Measurements from ENCODE around the gene DLGAP1.

The DLGAP1 gene

DNA sequence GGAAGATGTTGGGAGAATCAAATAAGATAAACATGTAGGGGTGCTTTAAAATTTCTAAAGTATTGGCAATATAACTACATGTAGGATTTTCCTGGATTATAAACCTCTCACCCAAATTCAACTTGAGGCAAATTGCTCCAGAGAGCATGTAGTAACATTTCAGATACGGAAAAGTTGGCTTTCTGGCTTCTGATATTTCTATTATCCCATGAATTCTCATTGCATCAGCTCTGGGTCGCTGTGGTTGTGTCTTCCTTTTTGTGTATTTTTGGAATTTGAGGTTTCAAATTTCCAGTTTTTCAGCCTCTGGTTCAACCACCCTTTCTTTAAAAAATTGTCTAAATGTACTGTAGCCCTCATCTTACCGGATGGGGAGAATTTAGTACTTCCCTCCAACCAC lies 972.8 kb downstream of the DLGAP1 start:
- TF ChIP-seq, protein P1, sequence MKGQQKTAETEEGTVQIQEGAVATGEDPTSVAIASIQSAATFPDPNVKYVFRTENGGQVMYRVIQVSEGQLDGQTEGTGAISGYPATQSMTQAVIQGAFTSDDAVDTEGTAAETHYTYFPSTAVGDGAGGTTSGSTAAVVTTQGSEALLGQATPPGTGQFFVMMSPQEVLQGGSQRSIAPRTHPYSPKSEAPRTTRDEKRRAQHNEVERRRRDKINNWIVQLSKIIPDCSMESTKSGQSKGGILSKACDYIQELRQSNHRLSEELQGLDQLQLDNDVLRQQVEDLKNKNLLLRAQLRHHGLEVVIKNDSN (IDR thresholded peaks at IDR 0.05): no peak
- TF ChIP-seq TEAD4 (IDR thresholded peaks at IDR 0.05): no peak
- no peak for TF ChIP-seq CREB1 (IDR thresholded peaks at IDR 0.05; ENCODE audit: low read depth)
- no peak for TF ChIP-seq YY1 (IDR thresholded peaks at IDR 0.05; ENCODE audit: low read depth)
- no peak for TF ChIP-seq MAX (IDR thresholded peaks at IDR 0.05)
- no peak for TF ChIP-seq ZBTB7A (IDR thresholded peaks at IDR 0.05; ENCODE audit: low read depth)
- TF ChIP-seq NFIC (IDR thresholded peaks at IDR 0.05): no peak
- no peak for TF ChIP-seq RAD21 (IDR thresholded peaks at IDR 0.05; ENCODE audit: low read depth)
- TF ChIP-seq FOXM1 (IDR thresholded peaks at IDR 0.05; ENCODE audit: borderline replicate concordance, low read depth): no peak
- TF ChIP-seq REST (IDR thresholded peaks at IDR 0.05; ENCODE audit: low read depth): no peak
- TF ChIP-seq TCF12 (IDR thresholded peaks at IDR 0.05; ENCODE audit: low read depth): no peak
- no peak for TF ChIP-seq EP300 (IDR thresholded peaks at IDR 0.05; ENCODE audit: borderline replicate concordance)
- TF ChIP-seq EGR1 (IDR thresholded peaks at IDR 0.05): no peak
- no peak for TF ChIP-seq CEBPB (IDR thresholded peaks at IDR 0.05)
- no peak for TF ChIP-seq TAF1 (IDR thresholded peaks at IDR 0.05; ENCODE audit: low read depth)

DNA sequence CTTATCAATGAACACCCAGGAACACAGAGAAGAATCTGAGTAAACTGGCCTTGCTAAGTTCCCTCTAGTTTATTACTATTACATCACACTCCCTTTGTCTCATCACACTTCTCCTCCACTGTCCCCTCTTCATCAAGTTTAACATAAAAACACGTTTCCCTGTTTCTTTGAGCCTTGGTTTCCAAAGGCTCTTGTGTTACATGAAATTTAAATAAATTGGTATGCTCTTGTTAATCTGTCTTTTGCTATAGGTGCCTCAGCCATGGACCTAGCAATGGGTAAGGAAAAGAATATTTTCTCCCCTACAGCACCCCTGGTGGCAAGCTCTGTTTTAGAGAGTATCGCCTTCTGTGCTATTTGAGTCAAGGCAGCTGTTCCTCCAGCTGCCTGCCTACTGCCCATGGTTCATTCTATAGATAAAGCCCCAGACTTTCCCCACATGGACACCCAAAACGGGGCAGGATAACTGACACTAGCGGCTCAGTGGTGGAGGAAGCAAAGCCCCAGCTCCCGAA lies 973.4 kb downstream of the DLGAP1 start:
- TF ChIP-seq TEAD4 (IDR thresholded peaks at IDR 0.05) (no peak), RAD21 (IDR thresholded peaks at IDR 0.05; ENCODE audit: low read depth) (peak; percentile 52), ZBTB7A (IDR thresholded peaks at IDR 0.05; ENCODE audit: low read depth) (no peak), REST (IDR thresholded peaks at IDR 0.05; ENCODE audit: low read depth) (no peak)

DNA sequence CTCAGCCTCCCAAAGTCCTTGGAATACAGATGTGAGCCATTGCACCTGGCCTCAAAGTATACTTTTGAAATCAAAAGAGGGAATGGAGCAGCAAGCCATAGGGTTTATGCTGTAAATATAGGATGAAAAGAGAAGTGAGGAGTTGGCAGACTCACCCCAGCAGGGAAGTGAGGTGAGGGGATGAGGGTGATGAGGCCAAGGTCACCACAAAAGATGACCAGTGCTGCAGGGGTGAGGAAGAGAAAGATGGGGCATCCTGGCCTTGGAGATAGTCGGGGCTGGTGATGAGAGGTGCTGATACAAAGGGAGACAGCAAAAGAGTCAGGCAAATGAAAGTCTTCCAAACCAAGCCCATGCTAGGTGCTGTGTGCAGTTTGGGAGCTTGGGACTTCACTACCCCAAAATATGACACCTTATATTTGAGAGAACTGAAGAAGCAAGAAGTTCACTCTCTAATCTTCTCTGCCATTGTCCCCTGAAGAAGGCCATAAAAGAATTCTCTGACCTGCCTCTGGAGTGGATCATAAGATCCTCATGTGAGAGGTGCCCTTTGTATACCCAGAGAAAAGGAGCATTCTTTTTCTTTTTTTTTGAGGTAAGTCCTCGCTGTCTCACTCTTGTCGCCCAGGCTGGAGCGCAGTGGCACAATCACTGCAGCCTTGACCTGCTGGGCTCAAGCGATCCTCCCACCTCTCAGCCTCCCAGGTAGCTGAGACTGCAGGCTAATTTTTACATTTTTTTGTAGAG lies 974.1 kb downstream of the DLGAP1 start:
- TF ChIP-seq EP300 (IDR thresholded peaks at IDR 0.05; ENCODE audit: borderline replicate concordance) (no peak), FOXM1 (IDR thresholded peaks at IDR 0.05; ENCODE audit: borderline replicate concordance, low read depth) (no peak), RAD21 (IDR thresholded peaks at IDR 0.05; ENCODE audit: low read depth) (no peak), CEBPB (IDR thresholded peaks at IDR 0.05) (no peak)
- TF ChIP-seq, protein P1 (IDR thresholded peaks at IDR 0.05): no peak

DNA sequence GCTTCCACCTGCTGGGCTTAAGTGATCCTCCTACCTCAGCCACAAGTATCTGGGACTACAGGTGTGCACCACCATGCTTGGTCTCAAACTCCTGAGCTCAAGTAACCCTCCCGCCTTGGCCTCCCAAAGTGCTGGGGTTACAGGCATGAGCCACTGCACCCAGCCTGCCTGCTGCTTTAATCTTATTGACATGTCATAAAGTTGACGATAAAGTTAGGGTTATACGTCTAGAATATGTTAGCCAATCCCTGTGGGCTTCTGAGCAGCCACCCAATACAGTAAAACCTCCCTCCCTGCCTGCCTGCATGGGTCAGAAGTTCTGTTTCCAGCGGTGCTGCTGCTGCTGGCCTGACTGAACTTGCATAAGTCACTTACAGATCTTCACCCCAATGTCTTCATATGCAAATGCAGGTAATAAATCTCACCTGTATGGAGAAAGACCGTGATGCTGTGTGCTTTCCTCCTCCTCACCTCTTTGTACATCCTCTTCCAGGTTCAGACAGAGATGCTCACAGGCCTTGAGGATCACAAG lies 975.1 kb downstream of the DLGAP1 start:
- TF ChIP-seq ZBTB7A (IDR thresholded peaks at IDR 0.05; ENCODE audit: low read depth) (no peak), TCF12 (IDR thresholded peaks at IDR 0.05; ENCODE audit: low read depth) (no peak), MAX (IDR thresholded peaks at IDR 0.05) (no peak), EP300 (IDR thresholded peaks at IDR 0.05; ENCODE audit: borderline replicate concordance) (no peak), RAD21 (IDR thresholded peaks at IDR 0.05; ENCODE audit: low read depth) (no peak), CEBPB (IDR thresholded peaks at IDR 0.05) (no peak), CREB1 (IDR thresholded peaks at IDR 0.05; ENCODE audit: low read depth) (no peak), TEAD4 (IDR thresholded peaks at IDR 0.05) (no peak), TAF1 (IDR thresholded peaks at IDR 0.05; ENCODE audit: low read depth) (no peak), EGR1 (IDR thresholded peaks at IDR 0.05) (no peak)
- TF ChIP-seq, protein P1 (IDR thresholded peaks at IDR 0.05): no peak

DNA sequence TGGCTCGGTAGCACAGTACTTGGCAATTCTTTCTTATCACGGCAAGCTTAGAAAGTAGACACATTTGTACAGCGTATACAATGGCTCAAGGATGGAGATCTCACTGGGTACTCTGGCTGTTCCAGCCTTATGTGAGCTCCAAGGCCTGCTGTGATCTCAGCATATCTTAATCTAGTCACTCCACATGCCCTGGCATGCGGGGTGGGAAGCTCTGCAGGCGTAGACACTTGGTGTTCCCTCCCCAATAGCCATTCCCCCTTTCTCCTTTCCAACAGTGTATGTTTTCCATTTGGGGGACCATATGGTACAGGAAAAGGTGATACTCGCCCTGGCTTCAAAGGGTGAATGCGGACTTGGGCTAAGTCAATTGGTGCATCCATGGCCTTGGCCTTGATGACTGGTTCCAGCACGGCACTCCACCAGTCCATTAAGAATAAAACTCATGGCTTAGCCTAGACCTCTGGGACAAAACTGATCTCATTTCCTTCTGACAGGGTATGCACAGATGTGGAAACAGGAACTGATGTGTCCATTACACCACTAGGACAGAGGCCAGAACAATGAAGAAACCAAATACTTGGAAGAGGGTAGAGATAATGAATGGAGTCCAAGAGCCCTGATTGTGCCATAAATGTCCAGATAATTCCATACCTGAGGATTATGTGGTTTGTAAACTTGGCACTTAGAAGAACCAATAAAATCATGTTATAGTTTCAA lies 976.7 kb downstream of the DLGAP1 start:
- TF ChIP-seq NFIC (IDR thresholded peaks at IDR 0.05): no peak
- TF ChIP-seq CEBPB (IDR thresholded peaks at IDR 0.05): no peak
- TF ChIP-seq TEAD4 (IDR thresholded peaks at IDR 0.05): no peak
- no peak for TF ChIP-seq CREB1 (IDR thresholded peaks at IDR 0.05; ENCODE audit: low read depth)
- TF ChIP-seq, protein P1 (IDR thresholded peaks at IDR 0.05): no peak
- TF ChIP-seq FOXM1 (IDR thresholded peaks at IDR 0.05; ENCODE audit: borderline replicate concordance, low read depth): no peak
- no peak for TF ChIP-seq EP300 (IDR thresholded peaks at IDR 0.05; ENCODE audit: borderline replicate concordance)
- no peak for TF ChIP-seq EGR1 (IDR thresholded peaks at IDR 0.05)
- no peak for TF ChIP-seq YY1 (IDR thresholded peaks at IDR 0.05; ENCODE audit: low read depth)
- no peak for TF ChIP-seq MAX (IDR thresholded peaks at IDR 0.05)
- TF ChIP-seq ZBTB7A (IDR thresholded peaks at IDR 0.05; ENCODE audit: low read depth): no peak
- no peak for TF ChIP-seq TCF12 (IDR thresholded peaks at IDR 0.05; ENCODE audit: low read depth)
- no peak for TF ChIP-seq TAF1 (IDR thresholded peaks at IDR 0.05; ENCODE audit: low read depth)
- no peak for TF ChIP-seq RAD21 (IDR thresholded peaks at IDR 0.05; ENCODE audit: low read depth)
- no peak for TF ChIP-seq REST (IDR thresholded peaks at IDR 0.05; ENCODE audit: low read depth)

All from Ishikawa (cell line).